Central memory CD8-positive, alpha-beta T cell (primary cell): ENCODE data around the gene GALNT10.

ENCODE experiments used
- ATAC-seq: fragments of 150-1000 bp; cut with Tn5 transposase; replicated peaks from 2 replicates; pipeline ENCODE4 v1.10.0; 2022; ENCODE audit warnings: mild to moderate bottlenecking, moderate FRiP score, moderate number of reproducible peaks; ENCODE audit not compliant: poor library complexity, severe bottlenecking; ENCODE audit errors: extremely low read depth
- DNase-seq, 2 donors: peaks; one replicate each; pipeline ENCODE4 v3.0.0; 2021; ENCODE audit warnings: low spot score in 2 of 2
- H3K27ac Mint-ChIP-seq: one replicate; pipeline ENCODE4 v1.8.0; 2022; ENCODE audit warnings: low read depth, mild to moderate bottlenecking, moderate library complexity, mixed read lengths
- H3K27me3 Mint-ChIP-seq: one replicate; pipeline ENCODE4 v1.8.0; 2022; ENCODE audit warnings: mixed read lengths
- H3K36me3 Mint-ChIP-seq: one replicate; pipeline ENCODE4 v1.8.0; 2022; ENCODE audit warnings: mild to moderate bottlenecking, moderate library complexity, mixed read lengths; ENCODE audit not compliant: insufficient read depth
- H3K4me1 Mint-ChIP-seq: one replicate; pipeline ENCODE4 v1.8.0; 2022; ENCODE audit warnings: mixed read lengths
- H3K4me3 Mint-ChIP-seq: one replicate; pipeline ENCODE4 v1.8.0; 2022; ENCODE audit warnings: mild to moderate bottlenecking, moderate library complexity, mixed read lengths
- H3K9me3 Mint-ChIP-seq: one replicate; pipeline ENCODE4 v1.8.0; 2022; ENCODE audit warnings: mixed read lengths

The GALNT10 gene

DNA sequence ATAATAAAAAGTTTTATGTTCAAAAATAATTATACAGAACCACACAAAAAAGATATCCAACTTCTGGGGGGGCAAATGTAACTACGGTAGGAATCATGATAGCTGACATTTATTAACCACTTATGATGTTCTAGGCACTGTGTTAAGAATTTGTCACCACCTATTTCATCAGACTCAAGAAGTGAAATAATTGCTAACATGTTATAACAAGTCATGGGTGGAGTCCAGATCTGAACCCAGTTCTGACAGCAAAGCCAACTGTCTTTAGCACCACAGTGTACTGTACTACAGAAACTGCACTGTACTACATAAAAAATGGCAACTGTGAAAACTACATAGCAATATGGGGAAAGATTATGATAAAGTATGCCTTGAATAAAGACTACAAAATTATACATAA is 252.3 kb downstream of the GALNT10 start:
- Mint-ChIP-seq H3K27ac (no peak overlapping the region), H3K27me3 (no peaks in the 10 kb centered on the region), H3K36me3 (peaks cover 47% of the 10 kb centered on the region), H3K4me1 (peaks cover 55% of the 10 kb centered on the region), H3K9me3 (no peaks in the 10 kb centered on the region), H3K4me3 (no peak overlapping the region)
- ATAC-seq (no peak), DNase-seq (no peak)

DNA sequence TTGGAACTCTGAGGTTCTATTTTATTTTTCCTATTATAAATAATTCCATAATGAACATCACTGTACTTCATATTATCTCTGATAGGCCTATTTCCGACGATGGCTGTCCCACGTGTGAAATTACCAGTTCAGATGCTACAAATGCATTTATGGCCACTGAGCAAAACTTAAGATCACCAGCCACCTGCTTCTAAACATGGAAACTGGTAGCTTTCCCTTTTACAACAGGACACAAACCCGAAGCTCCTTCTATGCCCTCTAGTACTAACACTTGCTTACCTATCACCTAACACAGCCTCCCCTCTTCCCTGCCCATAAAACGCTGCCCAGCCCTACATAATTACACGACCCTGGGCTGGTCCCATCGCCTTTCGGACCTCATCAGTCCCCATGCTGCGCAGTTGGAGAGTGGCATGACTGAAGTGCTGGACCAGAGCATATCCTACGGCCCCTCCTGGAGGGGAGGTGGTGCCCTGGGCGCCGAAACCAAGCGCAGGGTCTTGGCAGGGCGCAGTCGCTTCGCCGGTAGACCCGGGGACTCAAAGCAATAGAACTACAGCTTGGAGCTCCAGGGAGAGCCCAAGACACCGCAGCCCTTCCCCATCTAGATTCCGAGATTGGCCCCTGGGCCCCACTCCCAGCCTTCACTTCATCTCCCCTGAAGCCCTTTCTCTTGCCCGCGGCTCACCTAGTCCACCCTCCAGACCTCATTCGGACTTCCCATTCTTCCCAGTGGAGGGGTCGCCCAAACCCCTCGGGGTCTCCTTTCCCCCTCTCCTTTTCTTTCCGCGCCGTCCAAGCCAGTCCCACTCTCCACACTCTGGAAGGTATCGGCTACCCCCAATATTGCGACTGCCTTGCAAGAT is 254.3 kb downstream of the GALNT10 start:
- ATAC-seq (no peak), DNase-seq (no peak)
- no peaks in the 10 kb centered on the region for H3K27me3 Mint-ChIP-seq
- H3K4me3 Mint-ChIP-seq = peak overlapping the region; percentile 98
- H3K36me3 Mint-ChIP-seq = peaks cover 36% of the 10 kb centered on the region
- peaks cover 67% of the 10 kb centered on the region for H3K4me1 Mint-ChIP-seq
- H3K9me3 Mint-ChIP-seq = no peaks in the 10 kb centered on the region
- peak overlapping the region; percentile 96 for H3K27ac Mint-ChIP-seq

DNA sequence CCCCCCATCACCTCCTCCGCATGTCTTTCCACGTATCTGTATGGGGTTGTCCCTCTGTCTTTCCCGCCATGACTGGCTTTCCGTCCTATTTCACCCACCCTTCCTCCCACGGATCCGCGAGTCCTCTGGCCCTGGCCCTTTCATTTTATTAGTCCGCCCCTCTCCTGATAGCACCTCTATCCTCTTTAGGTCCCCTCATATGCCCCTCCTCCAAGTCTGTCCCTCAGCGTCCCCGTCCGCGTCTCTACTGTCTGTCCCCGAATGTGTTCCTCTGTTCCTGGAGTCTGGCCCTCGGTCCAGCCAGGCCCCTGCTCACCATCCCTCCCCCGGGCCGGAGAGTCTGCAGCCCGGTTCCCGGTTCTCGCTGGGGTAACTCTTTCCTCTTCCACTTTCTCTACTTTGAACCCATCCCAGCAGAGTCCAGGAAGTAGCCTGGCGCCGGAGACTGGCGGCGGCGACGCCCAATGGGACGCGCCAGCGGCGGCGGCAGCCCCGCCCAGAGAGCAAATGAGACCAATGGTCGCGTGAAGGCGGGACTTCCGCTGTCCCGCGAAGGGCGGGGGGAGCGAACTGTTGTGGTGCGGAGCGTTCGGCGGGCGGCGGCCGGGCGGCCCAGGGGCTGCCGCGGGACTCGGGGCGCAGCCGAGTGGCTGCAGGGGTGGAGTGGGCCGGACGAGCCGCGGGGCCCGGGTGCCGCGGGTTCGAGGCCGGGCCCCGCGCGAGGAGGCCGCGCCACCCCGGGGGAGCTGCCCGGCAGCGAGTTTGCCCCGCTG is 255.1 kb downstream of the GALNT10 start, which contains the start of gene SAP30L:
SAP30L (plus strand) TSS at position 576 of the 773 bp plus-strand sequence. CDS start 608 bp downstream, outside the sequence.
- Mint-ChIP-seq H3K27me3 (no peaks in the 10 kb centered on the region), H3K9me3 (no peaks in the 10 kb centered on the region), H3K4me1 (peaks cover 73% of the 10 kb centered on the region), H3K27ac (peak within 1 kb of the TSS; percentile 96), H3K36me3 (peaks cover 34% of the 10 kb centered on the region), H3K4me3 (peak within 1 kb of the TSS; percentile 98)
- ATAC-seq (peak; percentile 92), DNase-seq (peak; percentile 95)

DNA sequence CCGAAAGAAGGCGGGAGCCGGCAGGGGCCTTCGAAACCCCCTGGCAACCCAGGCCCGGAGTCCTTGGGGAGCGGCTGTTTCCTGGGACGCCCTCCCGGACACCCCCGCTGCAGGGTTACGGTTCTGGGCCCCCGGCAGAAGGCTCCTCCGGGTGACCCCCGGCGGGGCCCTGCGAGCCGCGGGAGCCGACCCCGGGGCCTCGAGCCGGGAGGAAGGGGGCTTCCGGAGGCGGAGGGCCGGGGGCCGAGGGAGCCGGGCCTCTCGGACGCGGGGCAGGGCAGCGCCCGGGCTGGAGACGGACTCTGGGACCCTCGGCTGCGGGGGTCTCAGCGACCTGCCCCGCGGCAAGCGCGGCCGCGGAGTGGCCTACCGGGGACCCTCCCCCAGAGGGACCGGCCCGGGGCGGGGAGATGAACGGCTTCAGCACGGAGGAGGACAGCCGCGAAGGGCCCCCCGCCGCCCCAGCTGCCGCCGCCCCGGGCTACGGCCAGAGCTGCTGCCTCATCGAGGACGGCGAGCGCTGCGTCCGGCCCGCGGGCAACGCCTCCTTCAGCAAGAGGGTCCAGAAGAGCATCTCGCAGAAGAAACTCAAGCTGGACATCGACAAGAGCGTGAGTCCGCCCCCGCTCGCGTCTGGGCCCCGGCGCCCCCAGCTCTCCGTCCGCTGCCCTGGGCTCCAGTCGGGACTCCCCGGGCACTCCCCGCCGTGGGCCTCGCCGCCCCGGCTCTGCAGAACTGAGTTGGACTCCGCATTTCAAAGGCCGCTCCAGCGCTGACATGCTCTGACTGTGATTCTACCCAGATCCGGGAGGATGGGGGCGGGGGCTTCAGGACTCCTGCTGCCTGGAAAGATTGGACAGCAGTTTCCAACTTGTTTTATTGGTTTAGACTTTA is 255.9 kb downstream of the GALNT10 start:
- Mint-ChIP-seq H3K36me3 (peaks cover 31% of the 10 kb centered on the region), H3K4me1 (peaks cover 72% of the 10 kb centered on the region), H3K9me3 (no peaks in the 10 kb centered on the region), H3K27me3 (no peaks in the 10 kb centered on the region), H3K4me3 (peak overlapping the region; percentile 98), H3K27ac (peak overlapping the region; percentile 96)
- DNase-seq = peak in 1 of 2 donors; percentile 25
- ATAC-seq = peak; percentile 9

DNA sequence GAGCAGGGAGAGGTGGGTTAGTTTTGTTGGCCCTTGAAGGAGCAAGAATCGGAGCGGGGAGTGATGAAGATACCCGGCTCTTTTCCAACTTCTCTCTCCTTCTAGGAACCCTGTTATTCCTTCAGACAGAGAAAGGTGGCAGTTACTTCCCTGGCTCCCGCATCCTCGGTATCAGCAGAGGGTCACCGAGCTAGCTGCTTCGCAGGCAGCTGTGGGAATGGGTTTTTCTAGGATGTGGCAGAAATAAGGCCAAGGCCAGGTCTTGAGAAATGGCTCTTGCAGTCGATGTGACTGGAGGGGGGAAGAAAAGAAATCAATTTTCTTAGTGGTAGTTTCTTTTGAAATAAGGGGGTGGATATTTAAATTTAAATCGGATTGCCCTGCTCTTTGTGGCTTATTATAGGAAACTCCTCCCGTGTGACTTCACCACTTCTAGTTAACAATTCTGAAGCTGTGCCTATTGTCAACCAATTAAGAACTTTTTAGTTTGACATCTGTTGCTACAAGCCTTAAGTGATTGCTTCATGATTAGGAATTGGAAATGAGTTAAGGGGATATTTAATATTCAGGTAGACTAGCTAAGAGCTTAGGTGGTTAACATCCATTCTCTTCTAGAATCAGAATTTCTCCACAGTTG is 256.7 kb downstream of the GALNT10 start:
- peak overlapping the region; percentile 10 for H3K27ac Mint-ChIP-seq
- peak overlapping the region; percentile 84 for H3K4me3 Mint-ChIP-seq
- no peaks in the 10 kb centered on the region for H3K9me3 Mint-ChIP-seq
- H3K36me3 Mint-ChIP-seq = peaks cover 28% of the 10 kb centered on the region
- ATAC-seq (no peak), DNase-seq (no peak)
- peaks cover 64% of the 10 kb centered on the region for H3K4me1 Mint-ChIP-seq
- H3K27me3 Mint-ChIP-seq = no peaks in the 10 kb centered on the region

DNA sequence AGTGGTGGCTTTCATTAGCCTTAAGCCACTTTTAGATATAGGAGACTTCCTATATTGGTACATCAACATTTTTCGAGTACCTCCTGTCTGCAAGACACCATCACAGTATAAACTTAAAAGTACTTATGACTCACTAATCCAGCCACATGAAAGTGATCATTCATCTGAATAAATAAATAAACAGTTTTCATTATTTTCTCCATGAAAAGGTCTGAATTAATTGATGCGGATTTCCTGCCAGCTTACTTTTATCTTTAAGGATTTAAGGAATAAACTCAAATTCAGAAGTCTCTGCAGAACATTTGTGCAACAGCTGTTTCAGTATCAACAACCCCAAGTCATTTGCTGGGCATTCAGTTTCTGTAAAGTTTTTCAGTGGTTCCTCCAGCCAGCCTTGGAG is 259.3 kb downstream of the GALNT10 start:
- DNase-seq (no peak), ATAC-seq (no peak)
- peaks cover 48% of the 10 kb centered on the region for H3K4me1 Mint-ChIP-seq
- no peaks in the 10 kb centered on the region for H3K27me3 Mint-ChIP-seq
- H3K27ac Mint-ChIP-seq = no peak overlapping the region
- no peak overlapping the region for H3K4me3 Mint-ChIP-seq
- H3K9me3 Mint-ChIP-seq = no peaks in the 10 kb centered on the region
- peaks cover 38% of the 10 kb centered on the region for H3K36me3 Mint-ChIP-seq

DNA sequence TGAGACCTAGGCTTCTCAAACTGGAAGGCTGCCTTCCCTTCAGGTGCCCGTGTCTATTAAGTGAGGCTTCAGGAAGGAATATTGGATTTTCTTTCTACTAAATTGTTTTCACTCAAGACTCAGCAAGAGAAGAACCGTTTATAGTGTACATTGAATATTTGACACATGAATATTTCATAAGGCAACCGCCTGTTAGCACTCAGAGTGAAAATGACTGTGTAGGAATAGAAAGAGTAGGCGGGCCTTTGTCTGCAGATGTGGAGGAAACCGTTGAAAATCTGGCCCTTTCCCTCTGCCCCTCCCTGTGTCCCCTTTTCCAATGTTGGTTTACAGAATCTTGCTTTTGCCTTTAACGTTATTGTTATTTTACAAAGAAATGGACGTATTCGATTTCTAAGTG is 261.4 kb downstream of the GALNT10 start:
- Mint-ChIP-seq H3K9me3 (no peaks in the 10 kb centered on the region), H3K4me1 (peaks cover 34% of the 10 kb centered on the region), H3K36me3 (peaks cover 42% of the 10 kb centered on the region), H3K4me3 (no peak overlapping the region), H3K27ac (no peak overlapping the region), H3K27me3 (no peaks in the 10 kb centered on the region)
- ATAC-seq (no peak), DNase-seq (no peak)

DNA sequence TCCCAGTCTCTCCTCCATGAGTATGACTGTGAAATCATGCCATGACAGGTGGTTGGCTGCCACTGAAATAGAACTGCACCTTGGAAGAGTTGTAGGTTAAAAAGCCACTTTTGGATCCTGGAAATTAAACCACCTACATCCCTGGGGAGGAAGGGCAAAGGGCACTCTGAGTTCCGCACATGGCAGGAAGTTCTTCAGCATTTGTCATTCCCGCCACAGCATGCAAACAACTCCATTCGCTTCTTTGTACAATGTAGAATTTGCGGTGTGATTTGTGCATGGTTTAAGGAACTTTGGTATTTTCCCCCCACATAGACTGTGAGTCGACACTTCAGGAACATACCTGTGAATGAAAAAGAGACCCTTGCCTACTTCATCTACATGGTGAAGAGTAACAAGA is 265.1 kb downstream of the GALNT10 start:
- no peak overlapping the region for H3K4me3 Mint-ChIP-seq
- peaks cover 3% of the 10 kb centered on the region for H3K4me1 Mint-ChIP-seq
- ATAC-seq (no peak), DNase-seq (no peak)
- H3K27ac Mint-ChIP-seq = no peak overlapping the region
- no peaks in the 10 kb centered on the region for H3K27me3 Mint-ChIP-seq
- H3K9me3 Mint-ChIP-seq = no peaks in the 10 kb centered on the region
- H3K36me3 Mint-ChIP-seq = peaks cover 48% of the 10 kb centered on the region

DNA sequence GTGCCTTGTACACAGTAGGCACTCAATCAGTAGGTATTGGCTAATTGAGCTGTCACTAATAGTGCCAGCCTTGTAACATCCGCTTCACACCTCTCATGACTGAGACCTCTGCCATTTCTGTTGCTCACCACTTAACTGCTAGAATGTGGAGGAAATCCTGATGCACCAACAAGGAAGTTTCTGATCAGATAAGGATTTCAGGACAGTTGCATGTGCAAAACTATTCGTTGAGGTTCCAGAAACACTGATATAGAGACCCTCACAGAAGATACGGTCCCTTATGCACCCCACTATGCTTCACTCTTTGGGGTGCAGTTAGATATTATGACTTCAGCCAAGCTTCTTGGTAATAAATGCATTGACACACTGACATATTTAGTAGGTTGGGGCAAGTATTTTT is 266.0 kb downstream of the GALNT10 start:
- Mint-ChIP-seq H3K36me3 (peaks cover 45% of the 10 kb centered on the region), H3K9me3 (no peaks in the 10 kb centered on the region), H3K4me3 (no peak overlapping the region), H3K27ac (no peak overlapping the region), H3K4me1 (no peaks in the 10 kb centered on the region), H3K27me3 (no peaks in the 10 kb centered on the region)
- no peak for DNase-seq
- no peak for ATAC-seq

DNA sequence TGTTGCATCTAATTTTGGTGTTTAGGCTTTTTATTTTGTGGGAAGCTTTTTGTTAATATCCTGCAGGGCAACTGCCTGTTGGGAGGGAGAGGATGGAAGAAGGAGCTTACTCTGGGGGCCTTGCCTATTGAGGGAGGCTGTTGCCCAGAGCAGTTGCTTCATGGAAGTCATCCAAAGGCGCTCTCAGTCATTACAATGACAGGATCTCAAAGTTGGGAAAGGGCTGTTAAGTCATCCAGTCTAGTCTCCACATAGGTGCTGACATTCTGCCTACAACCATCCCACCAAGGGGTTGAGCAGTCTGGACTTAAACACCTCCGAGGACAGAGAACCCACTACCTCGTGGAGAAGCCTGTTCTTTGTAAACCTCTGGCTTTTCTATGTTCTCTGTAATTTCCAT is 268.5 kb downstream of the GALNT10 start:
- Mint-ChIP-seq H3K27me3 (no peaks in the 10 kb centered on the region), H3K27ac (no peak overlapping the region), H3K9me3 (no peaks in the 10 kb centered on the region), H3K4me3 (no peak overlapping the region), H3K36me3 (peaks cover 35% of the 10 kb centered on the region), H3K4me1 (no peaks in the 10 kb centered on the region)
- ATAC-seq (no peak), DNase-seq (no peak)

DNA sequence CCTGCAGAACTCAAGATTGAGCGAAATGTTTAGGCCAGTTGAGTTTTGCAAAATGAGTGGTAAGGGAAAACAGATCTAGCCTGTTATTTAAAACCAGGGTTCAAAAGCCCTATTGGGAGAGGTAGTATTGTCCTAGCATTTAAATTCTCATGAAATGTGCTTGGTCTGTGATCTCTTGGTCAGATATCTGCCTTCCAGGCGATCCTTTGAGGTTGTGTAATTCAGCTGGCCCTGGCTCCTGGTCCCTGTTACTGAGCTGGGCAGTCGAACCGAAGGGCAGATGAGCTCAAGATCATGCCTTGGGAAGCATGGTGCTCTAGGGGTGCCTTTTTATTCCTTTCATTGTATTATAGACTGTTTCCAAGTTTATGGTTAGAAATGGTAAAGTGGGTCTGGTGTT is 269.6 kb downstream of the GALNT10 start:
- no peak for DNase-seq
- Mint-ChIP-seq H3K4me1 (no peaks in the 10 kb centered on the region), H3K9me3 (no peaks in the 10 kb centered on the region), H3K27me3 (no peaks in the 10 kb centered on the region), H3K27ac (no peak overlapping the region), H3K4me3 (no peak overlapping the region), H3K36me3 (peaks cover 24% of the 10 kb centered on the region)
- no peak for ATAC-seq

DNA sequence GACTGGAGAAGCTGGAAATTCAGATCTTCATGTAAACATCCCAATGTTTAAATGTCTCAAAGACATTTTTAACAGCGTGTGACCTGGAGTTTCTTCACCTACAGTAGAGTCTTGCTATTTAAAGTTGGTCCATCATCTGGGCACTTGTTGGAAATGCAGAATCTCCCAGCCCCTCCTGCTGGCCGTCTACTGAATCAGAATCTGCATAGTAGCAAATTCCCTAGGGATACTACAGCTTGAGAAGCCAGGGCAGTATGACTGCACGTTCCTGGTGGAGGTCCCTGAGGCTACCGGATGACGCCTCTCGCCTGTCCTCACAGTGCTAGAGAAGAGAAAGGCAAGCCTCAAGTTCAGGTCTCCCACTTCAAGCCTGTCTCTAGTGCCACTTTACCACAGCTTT is 271.0 kb downstream of the GALNT10 start:
- no peak for ATAC-seq
- no peaks in the 10 kb centered on the region for H3K4me1 Mint-ChIP-seq
- no peaks in the 10 kb centered on the region for H3K9me3 Mint-ChIP-seq
- DNase-seq = no peak
- H3K27me3 Mint-ChIP-seq = no peaks in the 10 kb centered on the region
- H3K27ac Mint-ChIP-seq = no peak overlapping the region
- peaks cover 16% of the 10 kb centered on the region for H3K36me3 Mint-ChIP-seq
- no peak overlapping the region for H3K4me3 Mint-ChIP-seq
